ENCODE measurements around the gene TULP4. TPM values are rescaled to one million over a fixed set of nuclear protein-coding genes. Genes with fewer than 3 reads are reported as not detected.

The TULP4 gene
- total and polyA plus RNA-seq, 2 of the 8 experiments (the other 6 are each of a cell fraction or from before 2014, with no cell fraction given), result 7.7 to 51.6 TPM

DNA sequence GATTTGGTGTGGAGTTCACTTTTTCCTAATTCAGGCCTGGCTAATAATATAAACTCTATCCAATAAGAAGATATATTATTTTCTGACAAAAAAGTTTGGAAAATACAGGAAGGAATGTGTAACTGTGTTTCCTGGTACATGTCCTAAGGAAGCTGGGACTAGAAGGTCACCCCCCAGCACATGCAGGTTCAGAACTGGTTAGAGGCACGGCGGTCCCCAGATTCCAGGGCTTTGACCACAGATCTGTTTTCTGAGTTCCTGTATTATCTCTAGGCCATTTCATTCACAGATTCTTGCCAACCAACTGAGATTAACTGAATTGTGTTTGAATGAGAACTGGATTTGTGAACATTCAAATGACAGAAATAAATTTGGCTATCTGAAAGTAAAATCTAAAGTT lies 94.5 kb downstream of the TULP4 start:
- Histone ChIP-seq H3K27me3 (replicated peaks in 1 of 4; ENCODE audit: control insufficient read depth in 3 of 4, extremely low read depth in 1 of 4, insufficient read depth in 3 of 4, low read length in 3 of 4) (no peaks in the 10 kb centered on the region), H4K91ac (replicated peaks; ENCODE audit: insufficient read length, low read length) (no peak overlapping the region), H3K27ac (ENCODE audit: low read depth, low read length) (no peak overlapping the region), H2BK15ac (ENCODE audit: low read length) (no peak overlapping the region), H2AK5ac (ENCODE audit: low read depth, low read length) (no peak overlapping the region), H3K56ac (replicated peaks; ENCODE audit: insufficient read length, low read depth, low read length) (no peak overlapping the region), H3K4me3 (ENCODE audit: extremely low read depth in 1 of 4, insufficient read depth in 2 of 4, low read depth in 3 of 4, low read length in 4 of 4) (no peak overlapping the region), H3K23me2 (ENCODE audit: low read depth, low read length) (no peaks in the 10 kb centered on the region), H3K14ac (ENCODE audit: insufficient read length) (no peak overlapping the region), H3K9ac (replicated peaks in 1 of 4; ENCODE audit: extremely low read depth in 1 of 4, low read depth in 3 of 4, low read length in 3 of 4) (no peak overlapping the region), H3K36me3 (ENCODE audit: control insufficient read depth in 2 of 4, insufficient read depth in 4 of 4, low read length in 3 of 4) (no peaks in the 10 kb centered on the region), H3K79me1 (ENCODE audit: low read depth, low read length) (no peaks in the 10 kb centered on the region), H3K4me2 (ENCODE audit: insufficient read depth in 1 of 2, low read depth in 2 of 2, low read length in 2 of 2) (no peak overlapping the region), H3K4me1 (replicated peaks in 1 of 4; ENCODE audit: control insufficient read depth in 3 of 4, insufficient read depth in 4 of 4, low read length in 3 of 4) (no peaks in the 10 kb centered on the region; a peak in 2 of 7 replicates), H3K4ac (replicated peaks; ENCODE audit: insufficient read length, low read depth, low read length) (no peak overlapping the region), H2BK12ac (ENCODE audit: low read depth, low read length) (no peak overlapping the region), H2AFZ (ENCODE audit: low read length) (no peak overlapping the region), H2BK120ac (replicated peaks; ENCODE audit: low read depth, low read length) (no peak overlapping the region), H2BK20ac (ENCODE audit: low read length) (no peak overlapping the region), H3K79me2 (ENCODE audit: control insufficient read depth in 1 of 2, insufficient read depth in 2 of 2, low read length in 2 of 2) (no peaks in the 10 kb centered on the region; a peak in 1 of 4 replicates), H3K9me3 (ENCODE audit: insufficient read depth in 2 of 2, low read depth in 1 of 2, low read length in 1 of 2) (no peaks in the 10 kb centered on the region), H4K20me1 (replicated peaks in 1 of 2; ENCODE audit: control insufficient read depth in 1 of 2, insufficient read depth in 2 of 2, low read length in 2 of 2) (no peaks in the 10 kb centered on the region), H4K5ac (ENCODE audit: insufficient read length, low read depth, low read length) (no peak overlapping the region), H2BK5ac (ENCODE audit: low read depth, low read length) (no peak overlapping the region), H3K23ac (ENCODE audit: insufficient read length) (no peak overlapping the region), H4K8ac (ENCODE audit: extremely low read depth, insufficient read depth, low read length) (no peak overlapping the region; the same call in 1 of the 2 replicates), H3K18ac (ENCODE audit: extremely low read depth, low read length) (no peak overlapping the region)
- FAIRE-seq, result no peak
- WGBS, 2 experiments (ENCODE audit: extremely low coverage in 1 of 2, insufficient coverage in 1 of 2, insufficient read length in 1 of 2, insufficient replicate concordance in 2 of 2, low coverage in 1 of 2, low lambda C conversion rate in 2 of 2, missing lambda C conversion rate in 1 of 2), result 93% methylated on average over 2 of the region's 2 CpGs; no CpG with 5 or more reads in 1 of the 2 experiments
- POLR2A ChIA-PET (ENCODE audit: partially characterized antibody), result no interaction called here
- CTCF ChIA-PET (ENCODE audit: partially characterized antibody), result interaction anchor here (1.1 kb wide), 1 partner anchor 9 kb away, joined by 3 read pairs; no protein-coding TSS in a partner anchor
- TF ChIP-seq EGR1 (IDR thresholded peaks at IDR 0.05; ENCODE audit: borderline replicate concordance, low read depth, low read length), result no peak
- no peak for TF ChIP-seq KDM5A (IDR thresholded peaks at IDR 0.05; ENCODE audit: low read length)
- no peak for TF ChIP-seq JUND (IDR thresholded peaks at IDR 0.05; ENCODE audit: low read length)
- TF ChIP-seq NRF1 (IDR thresholded peaks at IDR 0.05; ENCODE audit: low read depth, low read length), result no peak
- no peak for TF ChIP-seq HDAC6 (IDR thresholded peaks at IDR 0.05; ENCODE audit: low read depth, low read length)
- TF ChIP-seq CHD1 (IDR thresholded peaks at IDR 0.05; ENCODE audit: low read depth, low read length), result no peak
- TF ChIP-seq POLR2AphosphoS5 (IDR thresholded peaks at IDR 0.05; ENCODE audit: low read depth, low read length), result no peak
- TF ChIP-seq GABPA (IDR thresholded peaks at IDR 0.05; ENCODE audit: borderline replicate concordance, insufficient read depth, low read length), result no peak
- no peak for TF ChIP-seq NANOG (IDR thresholded peaks at IDR 0.05; ENCODE audit: insufficient read depth, low read depth, low read length, poor library complexity, severe bottlenecking)
- TF ChIP-seq RXRA (IDR thresholded peaks at IDR 0.05; ENCODE audit: insufficient read depth, low read depth, low read length), result no peak
- no peak for TF ChIP-seq CHD2 (IDR thresholded peaks at IDR 0.05; ENCODE audit: low read length)
- no peak for TF ChIP-seq TBP (IDR thresholded peaks at IDR 0.05; ENCODE audit: low read depth, low read length)
- DNase-seq (ENCODE audit: low read depth in 1 of 2, low spot score in 2 of 2), result no peak
